HCT116 (cell line): ENCODE results near the gene EXOC6B. TPM values are rescaled to one million over a fixed set of nuclear protein-coding genes. Genes with fewer than 3 reads are reported as not detected.

Source experiments
- ATAC-seq: fragments of 200-7000 bp; cut with Tn5 transposase; 2 replicates; pipeline ENCODE4 v1.9.1; 2020; ENCODE audit warnings: mild to moderate bottlenecking, moderate library complexity
- BruUV-seq: library from RNA; stranded (reverse); fragments of 400-500 nt; replicated peaks from 2 replicates; lab custom pipeline; 2021; lab: Mats Ljungman, UMichigan
- CTCF ChIA-PET: fragments of 300-600 bp; sonication (Branson Sonifier 250); formaldehyde crosslinking; loops from one replicate; lab custom pipeline; 2021; ENCODE audit warnings: antibody characterized with exemption; lab: Charles Lee
- POLR2A ChIA-PET: fragments of 300-600, 350-600 bp; sonication (Branson Sonifier 250); formaldehyde crosslinking; loops from one replicate; lab custom pipeline; 2021; ENCODE audit warnings: antibody characterized with exemption; lab: Charles Lee
- RAD21 ChIA-PET, 2 experiments: fragments of 300-600 bp; sonication (Branson Sonifier 250); formaldehyde crosslinking; loops; one replicate each; lab custom pipeline; 2023; ENCODE audit warnings: low total read pairs in 2 of 2; ENCODE audit not compliant: uncharacterized antibody in 2 of 2, unreplicated experiment in 2 of 2, low non-redundant PET in 1 of 2; lab: Charles Lee
- DNase-seq: peaks from one replicate; pipeline ENCODE4 v3.0.0-alpha.2; 2010; ENCODE audit warnings: low read depth, low spot score
- H2AFZ ChIP-seq: fragments of 200-600 bp; shearing (Covaris generic), sonication (generic); 2 replicates; pipeline ENCODE4 v1.6.1; 2017; ENCODE audit warnings: low read depth, mixed run types, mixed read lengths, antibody characterized with exemption, low read length; ENCODE audit not compliant: poor library complexity, severe bottlenecking
- H3K27ac ChIP-seq: 2 replicates; pipeline ENCODE4 v1.5.1; 2012; ENCODE audit warnings: low read depth, low read length
- H3K27me3 ChIP-seq: fragments of 200-600 bp; sonication (generic); 2 replicates; pipeline ENCODE4 v1.6.1; 2016; ENCODE audit warnings: mixed run types, low read length, mixed read lengths; ENCODE audit not compliant: insufficient read depth
- H3K36me3 ChIP-seq, 2 experiments: fragments of 200-500 bp in 1 of 2; fragments of 200-600 bp in 1 of 2; sonication (Bioruptor generic) in 1 of 2; sonication (generic) in 1 of 2; 2 replicates each; pipeline versions ENCODE4 v1.5.1 to v1.6.1; 2014 to 2016; ENCODE audit warnings: low read length in 2 of 2, inconsistent platforms in 1 of 2, mixed read lengths in 1 of 2, mixed run types in 1 of 2; ENCODE audit not compliant: insufficient read depth in 2 of 2, control insufficient read depth in 1 of 2
- H3K4me1 ChIP-seq, 2 experiments: fragments of 200-600 bp in 1 of 2; sonication (generic) in 1 of 2; 2 replicates each; pipeline versions ENCODE4 v1.5.1 to v1.6.1; 2012 to 2017; ENCODE audit warnings: low read length in 2 of 2, inconsistent platforms in 1 of 2, mild to moderate bottlenecking in 1 of 2, mixed read lengths in 1 of 2, mixed run types in 1 of 2, moderate library complexity in 1 of 2; ENCODE audit not compliant: insufficient read depth in 2 of 2, control insufficient read depth in 1 of 2
- H3K4me2 ChIP-seq: fragments of 200-600 bp; sonication (generic); 2 replicates; pipeline ENCODE4 v1.6.1; 2017; ENCODE audit warnings: mixed run types, low read length, mixed read lengths
- H3K4me3 ChIP-seq, 2 experiments: fragments of 200-600 bp in 1 of 2; sonication (generic) in 1 of 2; replicated peaks in 1 of 2; 2 replicates each; pipeline ENCODE4 v1.5.1; 2011 to 2016; ENCODE audit warnings: low read length in 2 of 2, control low read depth in 1 of 2, low read depth in 1 of 2, mild to moderate bottlenecking in 1 of 2, mixed read lengths in 1 of 2, mixed run types in 1 of 2
- H3K79me2 ChIP-seq: fragments of 200-600 bp; sonication (generic); 2 replicates; pipeline ENCODE4 v1.6.1; 2017; ENCODE audit warnings: mild to moderate bottlenecking, mixed run types, low read length, moderate library complexity, mixed read lengths; ENCODE audit not compliant: insufficient read depth
- H3K9ac ChIP-seq: fragments of 200-600 bp; sonication (generic); 2 replicates; pipeline ENCODE4 v1.6.1; 2016; ENCODE audit warnings: low read length, mixed read lengths
- H3K9me2 ChIP-seq: fragments of 200-600 bp; sonication (generic), shearing (Covaris generic); 2 replicates; pipeline ENCODE4 v1.6.1; 2017; ENCODE audit warnings: mixed run types, mild to moderate bottlenecking, moderate library complexity; ENCODE audit not compliant: insufficient read depth
- H3K9me3 ChIP-seq, 2 experiments: fragments of 200-500 bp in 1 of 2; fragments of 200-600 bp in 1 of 2; sonication (Bioruptor generic) in 1 of 2; sonication (generic) in 1 of 2; 2 replicates each; pipeline ENCODE4 v1.6.1; 2014 to 2017; ENCODE audit warnings: low read length in 2 of 2, mixed read lengths in 2 of 2, inconsistent platforms in 1 of 2, low read depth in 1 of 2, mild to moderate bottlenecking in 1 of 2, mixed run types in 1 of 2, moderate library complexity in 1 of 2; ENCODE audit not compliant: control insufficient read depth in 1 of 2, insufficient read depth in 1 of 2
- H4K20me1 ChIP-seq: fragments of 200-600 bp; sonication (generic), shearing (Covaris generic); 2 replicates; pipeline ENCODE4 v1.6.1; 2017; ENCODE audit warnings: mixed run types, mild to moderate bottlenecking, moderate library complexity; ENCODE audit not compliant: insufficient read depth
- CBX3 ChIP-seq: IDR thresholded peaks from 2 replicates; pipeline ENCODE4 v1.6.1; 2012; ENCODE audit warnings: low read depth
- CEBPB ChIP-seq: IDR thresholded peaks from 2 replicates; pipeline ENCODE4 v1.6.1; 2012; ENCODE audit warnings: low read depth
- CTCF ChIP-seq, 3 experiments: fragments of 200-600 bp in 1 of 3; sonication (generic) in 1 of 3; IDR thresholded peaks in 2 of 3; conservative IDR thresholded peaks in 1 of 3; 2 replicates each; pipeline ENCODE4 v1.5.1; 2012 to 2017; ENCODE audit warnings: low read depth in 2 of 3, low read length in 2 of 3, antibody characterized with exemption in 1 of 3, borderline replicate concordance in 1 of 3, control low read depth in 1 of 3, mild to moderate bottlenecking in 1 of 3, mixed read lengths in 1 of 3, mixed run types in 1 of 3, moderate library complexity in 1 of 3; ENCODE audit not compliant: insufficient read depth in 1 of 3
- EZH2 ChIP-seq: fragments of 200-600 bp; sonication (generic); IDR thresholded peaks from 2 replicates; pipeline ENCODE4 v1.6.1; 2017; ENCODE audit warnings: antibody characterized with exemption, mixed run types
- EZH2phosphoT487 ChIP-seq: fragments of 200-600 bp; IDR thresholded peaks from 2 replicates; pipeline ENCODE4 v1.6.1; 2018; ENCODE audit warnings: antibody characterized with exemption, borderline replicate concordance
- FOSL1 ChIP-seq: IDR thresholded peaks from 2 replicates; pipeline ENCODE4 v1.6.1; 2012; ENCODE audit warnings: low read depth
- MAX ChIP-seq: IDR thresholded peaks from 2 replicates; pipeline ENCODE4 v1.6.1; 2012
- POLR2A ChIP-seq: IDR thresholded peaks from 2 replicates; pipeline ENCODE4 v1.7.0; 2011; ENCODE audit warnings: borderline replicate concordance; ENCODE audit not compliant: insufficient read depth, insufficient read length; ENCODE audit errors: extremely low read depth
- POLR2AphosphoS5 ChIP-seq: IDR thresholded peaks from 2 replicates; pipeline ENCODE4 v1.6.1; 2011; ENCODE audit warnings: mild to moderate bottlenecking, low read depth, low read length, moderate library complexity
- RAD21 ChIP-seq: IDR thresholded peaks from 2 replicates; pipeline ENCODE4 v1.6.1; 2012; ENCODE audit warnings: low read depth, mild to moderate bottlenecking
- REST ChIP-seq: IDR thresholded peaks from 2 replicates; pipeline ENCODE4 v1.6.1; 2012; ENCODE audit warnings: low read depth
- SIN3A ChIP-seq: IDR thresholded peaks from 2 replicates; pipeline ENCODE4 v1.6.1; 2012; ENCODE audit warnings: low read depth
- SP1 ChIP-seq: IDR thresholded peaks from 2 replicates; pipeline ENCODE4 v1.6.1; 2012; ENCODE audit warnings: low read depth
- SRF ChIP-seq: IDR thresholded peaks from 2 replicates; pipeline ENCODE4 v1.6.1; 2012; ENCODE audit warnings: low read depth
- TCF7L2 ChIP-seq: IDR thresholded peaks from 2 replicates; pipeline ENCODE4 v1.7.0; 2011; ENCODE audit warnings: borderline replicate concordance, inconsistent platforms; ENCODE audit not compliant: insufficient read depth, insufficient read length; ENCODE audit errors: extremely low read depth
- ZNF274 ChIP-seq: fragments of 200-500 bp; sonication (Bioruptor generic); IDR thresholded peaks from 2 replicates; pipeline ENCODE4 v1.6.1; 2014; ENCODE audit warnings: mild to moderate bottlenecking, low read depth, low read length, inconsistent platforms
- intact Hi-C: fragments of 100-400 bp; cut with micrococcal nuclease; formaldehyde crosslinking; loops from 2 replicates; pipeline ENCODE4 v1.10.0; 2022
- total RNA-seq: library from RNA; stranded (reverse); gene quantifications from one replicate; pipeline ENCODE4 v1.2.1, GENCODE V29; 2021; ENCODE audit not compliant: unreplicated experiment

EXOC6B gene
- total RNA-seq, 1 experiment from 2014 or later = 25.4 TPM

GRCh38 chr2:72755647-72756423 lies 70.0 kb downstream of the EXOC6B start (continued):
- TF ChIP-seq SIN3A = no peak
- TF ChIP-seq RAD21 = no peak
- TF ChIP-seq, all 23 proteins: peak for 0

- Histone ChIP-seq H3K36me3 (no peaks in the 10 kb centered on the region), H3K4me2 (no peak overlapping the region), H4K20me1 (no peaks in the 10 kb centered on the region), H3K9me2 (no peaks in the 10 kb centered on the region), H3K9me3 (no peaks in the 10 kb centered on the region), H3K79me2 (no peaks in the 10 kb centered on the region), H3K4me1 (no peaks in the 10 kb centered on the region), H3K27me3 (no peaks in the 10 kb centered on the region), H3K27ac (no peak overlapping the region), H3K4me3 (no peak overlapping the region), H2AFZ (no peak overlapping the region), H3K9ac (no peak overlapping the region)
- ATAC-seq = no peak
- no peak for DNase-seq
- ChIA-PET POLR2A (no interaction called here), RAD21 (no interaction called here), CTCF (interaction anchor here (1.4 kb wide), 1 partner anchor 108 kb away, joined by 4 read pairs; no protein-coding TSS in a partner anchor)
- BruUV-seq = no TSS peak
- intact Hi-C loops = no loop called here
- TF ChIP-seq EZH2phosphoT487 (no peak), TCF7L2 (no peak), CTCF (IDR thresholded peaks at IDR 0.05 in 2 of 3, conservative IDR thresholded peaks at IDR 0.05 in 1 of 3; ENCODE audit: borderline replicate concordance in 1 of 3, insufficient read depth in 1 of 3, low read depth in 2 of 3, low read length in 2 of 3) (no peak), MAX (no peak), POLR2AphosphoS5 (no peak), CBX3 (no peak), SIN3A (no peak), FOSL1 (no peak), SP1 (no peak), ZNF274 (no peak), RAD21 (no peak), SRF (no peak), CEBPB (no peak), POLR2A (no peak), REST (no peak), EZH2 (no peak)
Measured at GRCh38 chr2:72754628-72755320, 71.1 kb downstream of the EXOC6B start.
